GM10266 (cell line): ENCODE results near the gene MSH5.
A peak's percentile ranks its signal among the peaks of the same experiment; 100 is the strongest.

Experiments
- DNase-seq: peaks from one replicate; pipeline ENCODE4 v3.0.0; 2012; ENCODE audit errors: extremely low spot score
- CTCF ChIP-seq: IDR thresholded peaks from 2 replicates; pipeline ENCODE4 v1.5.1; 2012; ENCODE audit warnings: mild to moderate bottlenecking, low read depth; ENCODE audit not compliant: control insufficient read depth, insufficient read depth; ENCODE audit errors: missing control alignments

The MSH5 gene

GRCh38 chr6:31737315-31737990 lies 2.4 kb upstream of the MSH5 start:
- no peak for DNase-seq
- TF ChIP-seq CTCF, result no peak

GRCh38 chr6:31737991-31738979 lies 1.5 kb upstream of the MSH5 start:
- TF ChIP-seq CTCF, result peak; percentile 45
- DNase-seq, result peak; percentile 82

GRCh38 chr6:31740397-31741223 lies 805 bp downstream of the MSH5 start:
- no peak for DNase-seq
- no peak for TF ChIP-seq CTCF

GRCh38 chr6:31741815-31742214 lies 2.0 kb downstream of the MSH5 start:
- no peak for TF ChIP-seq CTCF
- no peak for DNase-seq

- TF ChIP-seq CTCF, result no peak
- DNase-seq, result no peak
Measured at GRCh38 chr6:31742894-31743293, 3.1 kb downstream of the MSH5 start.

GRCh38 chr6:31744422-31744821 lies 4.6 kb downstream of the MSH5 start:
- DNase-seq, result no peak
- no peak for TF ChIP-seq CTCF
